ENCODE measurements around the gene STXBP1. TPM values are rescaled to one million over a fixed set of nuclear protein-coding genes. Genes with fewer than 3 reads are reported as not detected.

The STXBP1 gene
- polyA plus RNA-seq, 2 of the 4 experiments (the other 2 are of a cell fraction): 13.3 to 22.6 TPM

- no peak for TF ChIP-seq NR3C1 (IDR thresholded peaks at IDR 0.05)
- peak; percentile 49 for TF ChIP-seq NFE2L2 (conservative IDR thresholded peaks at IDR 0.05; ENCODE audit: low read length)
- TF ChIP-seq, protein P1, sequence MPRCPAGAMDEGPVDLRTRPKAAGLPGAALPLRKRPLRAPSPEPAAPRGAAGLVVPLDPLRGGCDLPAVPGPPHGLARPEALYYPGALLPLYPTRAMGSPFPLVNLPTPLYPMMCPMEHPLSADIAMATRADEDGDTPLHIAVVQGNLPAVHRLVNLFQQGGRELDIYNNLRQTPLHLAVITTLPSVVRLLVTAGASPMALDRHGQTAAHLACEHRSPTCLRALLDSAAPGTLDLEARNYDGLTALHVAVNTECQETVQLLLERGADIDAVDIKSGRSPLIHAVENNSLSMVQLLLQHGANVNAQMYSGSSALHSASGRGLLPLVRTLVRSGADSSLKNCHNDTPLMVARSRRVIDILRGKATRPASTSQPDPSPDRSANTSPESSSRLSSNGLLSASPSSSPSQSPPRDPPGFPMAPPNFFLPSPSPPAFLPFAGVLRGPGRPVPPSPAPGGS (IDR thresholded peaks at IDR 0.05): no peak
- TF ChIP-seq BHLHE40 (IDR thresholded peaks at IDR 0.05; ENCODE audit: low read depth, low read length): no peak
- TF ChIP-seq ZC3H11A (IDR thresholded peaks at IDR 0.05): no peak
- TF ChIP-seq, protein P2, sequence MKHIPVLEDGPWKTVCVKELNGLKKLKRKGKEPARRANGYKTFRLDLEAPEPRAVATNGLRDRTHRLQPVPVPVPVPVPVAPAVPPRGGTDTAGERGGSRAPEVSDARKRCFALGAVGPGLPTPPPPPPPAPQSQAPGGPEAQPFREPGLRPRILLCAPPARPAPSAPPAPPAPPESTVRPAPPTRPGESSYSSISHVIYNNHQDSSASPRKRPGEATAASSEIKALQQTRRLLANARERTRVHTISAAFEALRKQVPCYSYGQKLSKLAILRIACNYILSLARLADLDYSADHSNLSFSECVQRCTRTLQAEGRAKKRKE (CRISPR knock-in tag; IDR thresholded peaks at IDR 0.05; ENCODE audit: low read depth): 0 out of 2 replicates have a peak, but pooled peaks have one; percentile 20
- TF ChIP-seq PHF8 (IDR thresholded peaks at IDR 0.05; ENCODE audit: borderline replicate concordance, low read depth): peak; percentile 24; the same call in 1 of the 2 replicates
- TF ChIP-seq CBX2 (IDR thresholded peaks at IDR 0.05; ENCODE audit: borderline replicate concordance, low read depth): no peak
- TF ChIP-seq CEBPB (IDR thresholded peaks at IDR 0.05): no peak; a peak in 1 of 4 replicates
- peak; percentile 81 for TF ChIP-seq MAX (IDR thresholded peaks at IDR 0.05)
- peak; percentile 54 to 63 for TF ChIP-seq RAD21 (conservative IDR thresholded peaks at IDR 0.05 in 1 of 2, IDR thresholded peaks at IDR 0.05 in 1 of 2)
- no peak for TF ChIP-seq KDM1A (IDR thresholded peaks at IDR 0.05; ENCODE audit: low read depth)
- peak; percentile 50 for TF ChIP-seq CTCF (IDR thresholded peaks at IDR 0.05)
- peak in 1 of 2 experiments; percentile 85; a peak in 3 of 5 replicates for TF ChIP-seq JUN (IDR thresholded peaks at IDR 0.05)
- no peak for TF ChIP-seq ZFP36 (IDR thresholded peaks at IDR 0.05; ENCODE audit: borderline replicate concordance, partially characterized antibody)
- no peak for TF ChIP-seq SREBF2 (IDR thresholded peaks at IDR 0.05)
Observed at GRCh38 chr9:127578952-127579853, 32.9 kb upstream of the STXBP1 start (continued).

GRCh38 chr9:127580366-127580765, 31.7 kb upstream of the STXBP1 start:
- TF ChIP-seq POLR2A (IDR thresholded peaks at IDR 0.05; ENCODE audit: low read length) (no peak), NFE2L2 (conservative IDR thresholded peaks at IDR 0.05; ENCODE audit: low read length) (no peak), MAX (IDR thresholded peaks at IDR 0.05) (no peak), POLR2AphosphoS2 (conservative IDR thresholded peaks at IDR 0.05; ENCODE audit: low read length) (no peak), CHD4 (IDR thresholded peaks at IDR 0.05; ENCODE audit: borderline replicate concordance) (no peak), CHD2 (IDR thresholded peaks at IDR 0.05; ENCODE audit: low read length, partially characterized antibody) (no peak), HEYL (CRISPR knock-in tag; IDR thresholded peaks at IDR 0.05) (no peak), JUN (IDR thresholded peaks at IDR 0.05) (no peak), ZNF302 (CRISPR knock-in tag; IDR thresholded peaks at IDR 0.05) (no peak), EHMT2 (IDR thresholded peaks at IDR 0.05; ENCODE audit: low read depth) (no peak), CEBPB (IDR thresholded peaks at IDR 0.05) (no peak), KDM5A (IDR thresholded peaks at IDR 0.05) (no peak), MYC (IDR thresholded peaks at IDR 0.05; ENCODE audit: borderline replicate concordance, low read length) (no peak), TP53 (CRISPR knock-in tag; IDR thresholded peaks at IDR 0.05) (no peak), RCOR1 (IDR thresholded peaks at IDR 0.05; ENCODE audit: low read depth, low read length) (no peak)
- TF ChIP-seq, protein P2 (CRISPR knock-in tag; IDR thresholded peaks at IDR 0.05; ENCODE audit: low read depth): no peak
- DNase-seq (ENCODE audit: low read depth in 1 of 2, low spot score in 1 of 2) (no peak), ATAC-seq (no peak), FAIRE-seq (no peak)
- Histone ChIP-seq H3K27ac (peak overlapping the region; percentile 92 to 100; a peak in 5 of 6 replicates), H3K4me2 (peak overlapping the region; percentile 99), H3K4me1 (peaks cover 68% of the 10 kb centered on the region), H3K4me3 (no peak overlapping the region), H3K9me3 (peaks cover 9% of the 10 kb centered on the region; the same call in 2 of the 3 replicates)
- ChIA-PET POLR2A (interaction anchor here (2.6 to 2.9 kb wide), 2 partner anchors 10 to 129 kb away, joined by 10 to 20 read pairs; partner anchors contain the start of genes LRSAM1 and RPL12), CTCF (interaction anchor here (1.0 to 32.4 kb wide), 13 partner anchors 9 to 155 kb away, joined by 3 to 821 read pairs (median 5); partner anchors contain the start of gene TOR2A)
- WGBS (ENCODE audit: missing lambda C conversion rate): 79% methylated on average over 8 of the region's 8 CpGs
